Esophagus mucosa (tissue), 1 donor: Measurements from ENCODE around the gene SLC22A2. TPM values are rescaled to one million over a fixed set of nuclear protein-coding genes. Genes with fewer than 3 reads are reported as not detected.
"Not testable (repeated sequence)": the region's sequence is repeated elsewhere in the genome, so short reads cannot be mapped to it uniquely, and the experiment has no call there.

Experiments
- ATAC-seq: fragments of 200-7000 bp; cut with Tn5 transposase; one replicate; pipeline ENCODE4 v1.9.1; 2020
- total RNA-seq: library from RNA; stranded (reverse); gene quantifications from one replicate; pipeline ENCODE4 v1.2.4, GENCODE V29; 2023
- donor health status: DM: yes; HTN: yes; CAD: no.

Gene SLC22A2
- total RNA-seq, 1 donor from 2014 or later, result not detected

GRCh38 chr6:160240691-160241084 is 17.9 kb downstream of the SLC22A2 start:
- no peak for ATAC-seq

- ATAC-seq, result no peak
Observed at GRCh38 chr6:160239929-160240690, 18.5 kb downstream of the SLC22A2 start.

- ATAC-seq, result peak; percentile 78
Observed at GRCh38 chr6:160238761-160239751, 19.6 kb downstream of the SLC22A2 start.

- peak; percentile 49 for ATAC-seq
Observed at GRCh38 chr6:160238278-160238711, 20.3 kb downstream of the SLC22A2 start.

- ATAC-seq, result not testable (repeated sequence)
Observed at GRCh38 chr6:160237597-160238275, 20.9 kb downstream of the SLC22A2 start.

- not testable (repeated sequence) for ATAC-seq
Observed at GRCh38 chr6:160236235-160236872, 22.3 kb downstream of the SLC22A2 start.

GRCh38 chr6:160233950-160234640 is 24.5 kb downstream of the SLC22A2 start:
- not testable (repeated sequence) for ATAC-seq

- no peak for ATAC-seq
Observed at GRCh38 chr6:160227769-160228161, 30.9 kb downstream of the SLC22A2 start.

GRCh38 chr6:160227038-160227768 is 31.4 kb downstream of the SLC22A2 start:
- ATAC-seq, result no peak

- no peak for ATAC-seq
Observed at GRCh38 chr6:160226118-160226591, 32.5 kb downstream of the SLC22A2 start.

GRCh38 chr6:160224639-160225237 is 33.9 kb downstream of the SLC22A2 start:
- no peak for ATAC-seq

- no peak for ATAC-seq
Observed at GRCh38 chr6:160222491-160222890, 36.1 kb downstream of the SLC22A2 start.

- no peak for ATAC-seq
Observed at GRCh38 chr6:160221918-160222317, 36.7 kb downstream of the SLC22A2 start.

- ATAC-seq, result peak; percentile 80
Observed at GRCh38 chr6:160221423-160221822, 37.2 kb downstream of the SLC22A2 start.

- no peak for ATAC-seq
Observed at GRCh38 chr6:160218810-160219209, 39.8 kb downstream of the SLC22A2 start.

GRCh38 chr6:160217863-160218262 is 40.8 kb downstream of the SLC22A2 start:
- ATAC-seq, result no peak

GRCh38 chr6:160217073-160217472 is 41.5 kb downstream of the SLC22A2 start:
- no peak for ATAC-seq

GRCh38 chr6:160215232-160215631 is 43.4 kb downstream of the SLC22A2 start:
- ATAC-seq, result peak; percentile 86

- no peak for ATAC-seq
Observed at GRCh38 chr6:160207618-160208017, 51.0 kb downstream of the SLC22A2 start.

GRCh38 chr6:160204710-160205109 is 53.9 kb downstream of the SLC22A2 start:
- ATAC-seq, result no peak
